DND-41 (cell line): ENCODE measurements around the gene PSMD8.
A peak's percentile ranks its signal among the peaks of the same experiment; 100 is the strongest.

Experiments
- ATAC-seq: fragments of 200-7000 bp; cut with Tn5 transposase; 3 replicates; pipeline ENCODE4 v1.9.1; 2021; ENCODE audit warnings: low read depth; ENCODE audit not compliant: insufficient read depth
- DNase-seq: peaks from one replicate; pipeline ENCODE4 v3.0.0-alpha.2; 2020
- H2AFZ ChIP-seq: 2 replicates; pipeline ENCODE4 v1.6.0; 2012; ENCODE audit warnings: low read depth, low read length
- H3K27ac ChIP-seq: 2 replicates; pipeline ENCODE4 v1.5.1; 2012; ENCODE audit warnings: low read length, inconsistent platforms
- H3K27me3 ChIP-seq: fragments of 200-600 bp; sonication (generic); 2 replicates; pipeline ENCODE4 v1.6.0; 2012; ENCODE audit warnings: low read length, mild to moderate bottlenecking, inconsistent platforms; ENCODE audit not compliant: insufficient read depth, poor library complexity
- H3K36me3 ChIP-seq: 2 replicates; pipeline ENCODE4 v1.5.1; 2012; ENCODE audit warnings: low read length, inconsistent platforms; ENCODE audit not compliant: insufficient read depth
- H3K4me1 ChIP-seq: 2 replicates; pipeline ENCODE4 v1.5.1; 2012; ENCODE audit warnings: mild to moderate bottlenecking, low read length; ENCODE audit not compliant: insufficient read depth
- H3K4me2 ChIP-seq: 2 replicates; pipeline ENCODE4 v1.6.0; 2012; ENCODE audit warnings: mild to moderate bottlenecking, moderate library complexity, low read length, inconsistent platforms; ENCODE audit not compliant: insufficient read depth
- H3K4me3 ChIP-seq, 2 experiments: fragments of 200-600 bp in 1 of 2; shearing (Covaris generic) in 1 of 2; 2 replicates each; pipeline ENCODE4 v1.5.1; 2012 to 2016; ENCODE audit warnings: inconsistent platforms in 2 of 2, low read length in 2 of 2, mild to moderate bottlenecking in 2 of 2, low read depth in 1 of 2, moderate library complexity in 1 of 2
- H3K79me2 ChIP-seq: 2 replicates; pipeline ENCODE4 v1.6.0; 2012; ENCODE audit warnings: low read length, inconsistent platforms; ENCODE audit not compliant: insufficient read depth
- H3K9ac ChIP-seq: 2 replicates; pipeline ENCODE4 v1.6.0; 2012; ENCODE audit warnings: low read depth, mild to moderate bottlenecking, inconsistent platforms, low read length, moderate library complexity
- H3K9me3 ChIP-seq: 2 replicates; pipeline ENCODE4 v1.5.1; 2012; ENCODE audit warnings: low read length, moderate library complexity, mild to moderate bottlenecking, inconsistent platforms; ENCODE audit not compliant: insufficient read depth, severe bottlenecking
- H4K20me1 ChIP-seq: 2 replicates; pipeline ENCODE4 v1.6.0; 2012; ENCODE audit warnings: low read length; ENCODE audit not compliant: insufficient read depth
- CTCF ChIP-seq: IDR thresholded peaks from 2 replicates; pipeline ENCODE4 v1.5.1; 2012; ENCODE audit warnings: borderline replicate concordance, low read length, moderate library complexity, mild to moderate bottlenecking; ENCODE audit not compliant: poor library complexity, severe bottlenecking; ENCODE audit errors: extremely low read depth
- EZH2 ChIP-seq: IDR thresholded peaks from 3 replicates; pipeline ENCODE4 v1.6.1; 2012; ENCODE audit warnings: borderline replicate concordance, low read depth, mild to moderate bottlenecking, moderate library complexity, low read length, inconsistent platforms; ENCODE audit not compliant: severe bottlenecking

The PSMD8 gene

GRCh38 chr19:38384209-38385027, 10.0 kb downstream of the PSMD8 start:
- Histone ChIP-seq H2AFZ (no peak overlapping the region), H3K4me3 (no peak overlapping the region), H3K9me3 (no peaks in the 10 kb centered on the region), H3K27me3 (no peaks in the 10 kb centered on the region), H3K9ac (no peak overlapping the region), H4K20me1 (peaks cover 45% of the 10 kb centered on the region), H3K27ac (no peak overlapping the region), H3K36me3 (peaks cover 56% of the 10 kb centered on the region), H3K4me1 (peaks cover 58% of the 10 kb centered on the region), H3K4me2 (no peak overlapping the region), H3K79me2 (peaks cover 3% of the 10 kb centered on the region; the same call in 1 of the 2 replicates)
- DNase-seq (no peak), ATAC-seq (no peak)
- TF ChIP-seq EZH2 (no peak), CTCF (no peak)

GRCh38 chr19:38385057-38385803, 10.9 kb downstream of the PSMD8 start:
- H3K9ac ChIP-seq, result no peak overlapping the region
- peaks cover 49% of the 10 kb centered on the region for H3K36me3 ChIP-seq
- no peak overlapping the region for H3K27ac ChIP-seq
- ATAC-seq, result no peak
- DNase-seq, result no peak
- H3K4me1 ChIP-seq, result peaks cover 59% of the 10 kb centered on the region
- no peaks in the 10 kb centered on the region for H3K27me3 ChIP-seq
- H3K9me3 ChIP-seq, result no peaks in the 10 kb centered on the region
- H3K4me2 ChIP-seq, result no peak overlapping the region; the same call in 1 of the 2 replicates
- H4K20me1 ChIP-seq, result peaks cover 45% of the 10 kb centered on the region
- TF ChIP-seq EZH2 (no peak), CTCF (no peak)
- no peak overlapping the region for H2AFZ ChIP-seq
- no peak overlapping the region for H3K4me3 ChIP-seq
- no peaks in the 10 kb centered on the region; the same call in 1 of the 2 replicates for H3K79me2 ChIP-seq

- DNase-seq, result no peak
- Histone ChIP-seq H3K4me2 (peak overlapping the region; percentile 100), H3K27me3 (no peaks in the 10 kb centered on the region), H3K9ac (no peak overlapping the region), H3K4me3 (no peak overlapping the region), H3K79me2 (no peaks in the 10 kb centered on the region; the same call in 1 of the 2 replicates), H2AFZ (no peak overlapping the region), H3K4me1 (peaks cover 59% of the 10 kb centered on the region), H3K36me3 (peaks cover 43% of the 10 kb centered on the region), H4K20me1 (peaks cover 41% of the 10 kb centered on the region), H3K9me3 (no peaks in the 10 kb centered on the region), H3K27ac (no peak overlapping the region)
- TF ChIP-seq CTCF (no peak), EZH2 (no peak)
- no peak for ATAC-seq
These were observed 11.5 kb downstream of the PSMD8 start for GRCh38 chr19:38385804-38386257.
